Mononuclear cell (primary cell): ENCODE results near the gene CCDC175. TPM values are rescaled to one million over a fixed set of nuclear protein-coding genes. Genes with fewer than 3 reads are reported as not detected.

ENCODE experiments used
- total RNA-seq: library from RNA; depleted of rRNA; stranded (reverse); fragments of >200 nt; gene quantifications from one replicate; pipeline ENCODE4 v1.2.3, GENCODE V29; 2012

Gene CCDC175
- total RNA-seq, 1 donor, result 0.84 TPM

Other genes starting within 250 kb of the CCDC175 start
- gene GPR135, start 111.4 kb downstream of the CCDC175 start, total RNA-seq, result 0.63 TPM
- gene L3HYPDH, start 92.4 kb downstream of the CCDC175 start, total RNA-seq, result 5.0 TPM
- 41.5 TPM for gene JKAMP, start 92.3 kb downstream of the CCDC175 start, total RNA-seq